Measurements from ENCODE around the gene CACHD1. TPM values are rescaled to one million over a fixed set of nuclear protein-coding genes. Genes with fewer than 3 reads are reported as not detected.

Gene CACHD1
- total RNA-seq, 2 experiments from 2014 or later: not detected

DNA sequence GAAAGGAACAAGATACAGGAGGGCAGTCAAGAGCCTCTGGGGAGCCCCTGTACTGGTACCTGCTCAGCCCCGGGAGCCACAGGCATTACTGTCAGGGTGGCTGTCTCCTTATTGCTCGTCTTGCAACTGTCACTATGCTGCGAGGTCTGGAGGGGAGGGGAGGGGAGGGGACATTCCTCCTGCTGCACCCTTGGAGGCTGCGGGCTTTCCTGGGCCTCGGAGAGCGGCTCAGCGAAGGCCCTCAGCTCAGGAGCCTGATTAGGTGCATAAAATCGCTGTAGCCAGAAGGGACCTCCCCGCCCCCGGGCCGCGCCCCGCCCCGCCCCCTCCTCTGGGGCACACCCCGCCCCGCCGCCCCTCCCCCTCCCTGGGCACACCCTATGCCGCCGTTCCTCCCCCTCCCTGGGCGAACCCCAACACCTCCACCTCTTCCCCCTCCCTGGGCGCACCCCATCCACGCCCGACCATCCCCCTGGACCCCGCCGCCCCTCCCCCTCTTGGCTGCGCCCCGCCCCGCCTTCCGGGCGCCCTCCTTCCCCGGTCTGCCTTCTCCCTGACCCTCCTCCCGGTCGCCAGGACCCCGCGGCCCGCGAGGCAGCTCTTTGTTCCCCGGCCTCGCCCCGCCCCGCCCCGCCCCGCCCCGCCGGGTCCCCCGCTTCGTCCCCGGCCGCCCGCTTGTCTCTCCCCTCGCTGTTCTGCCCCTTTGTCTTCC lies 35.5 kb downstream of the CACHD1 start:
- TF ChIP-seq, protein P1, sequence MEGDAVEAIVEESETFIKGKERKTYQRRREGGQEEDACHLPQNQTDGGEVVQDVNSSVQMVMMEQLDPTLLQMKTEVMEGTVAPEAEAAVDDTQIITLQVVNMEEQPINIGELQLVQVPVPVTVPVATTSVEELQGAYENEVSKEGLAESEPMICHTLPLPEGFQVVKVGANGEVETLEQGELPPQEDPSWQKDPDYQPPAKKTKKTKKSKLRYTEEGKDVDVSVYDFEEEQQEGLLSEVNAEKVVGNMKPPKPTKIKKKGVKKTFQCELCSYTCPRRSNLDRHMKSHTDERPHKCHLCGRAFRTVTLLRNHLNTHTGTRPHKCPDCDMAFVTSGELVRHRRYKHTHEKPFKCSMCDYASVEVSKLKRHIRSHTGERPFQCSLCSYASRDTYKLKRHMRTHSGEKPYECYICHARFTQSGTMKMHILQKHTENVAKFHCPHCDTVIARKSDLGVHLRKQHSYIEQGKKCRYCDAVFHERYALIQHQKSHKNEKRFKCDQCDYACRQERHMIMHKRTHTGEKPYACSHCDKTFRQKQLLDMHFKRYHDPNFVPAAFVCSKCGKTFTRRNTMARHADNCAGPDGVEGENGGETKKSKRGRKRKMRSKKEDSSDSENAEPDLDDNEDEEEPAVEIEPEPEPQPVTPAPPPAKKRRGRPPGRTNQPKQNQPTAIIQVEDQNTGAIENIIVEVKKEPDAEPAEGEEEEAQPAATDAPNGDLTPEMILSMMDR (conservative IDR thresholded peaks at IDR 0.05; ENCODE audit: low read length): no peak
- no peak for TF ChIP-seq EZH2phosphoT487 (IDR thresholded peaks at IDR 0.05; ENCODE audit: borderline replicate concordance, low read depth, low read length)
- intact Hi-C loops (cut with micrococcal nuclease; ENCODE audit: unreplicated experiment): no loop called here
- CTCF ChIA-PET (ENCODE audit: unreplicated experiment): interaction anchor here (0.6 kb wide), 1 partner anchor 641 kb away, joined by 3 read pairs; no protein-coding TSS in a partner anchor
- H3K4me1 ChIP-seq (ENCODE audit: insufficient read depth, low read length, poor library complexity, severe bottlenecking): no peaks in the 10 kb centered on the region
- no peaks in the 10 kb centered on the region for H3K79me2 ChIP-seq (ENCODE audit: insufficient read depth, low read depth, low read length)
- no peak overlapping the region for H3K4me3 ChIP-seq (ENCODE audit: low read depth, low read length, poor library complexity, severe bottlenecking)
- H4K20me1 ChIP-seq (ENCODE audit: insufficient read depth, low read length): no peaks in the 10 kb centered on the region
- H2AFZ ChIP-seq (ENCODE audit: low read length): no peak overlapping the region
- H3K36me3 ChIP-seq (ENCODE audit: insufficient read depth, low read length): no peaks in the 10 kb centered on the region
- no TSS peak for BruUV-seq (replicated peaks)
- no peaks in the 10 kb centered on the region for H3K9me3 ChIP-seq (ENCODE audit: low read length)
- no peak overlapping the region for H3K4me2 ChIP-seq (ENCODE audit: low read length)
- DNase-seq (ENCODE audit: low spot score): no peak
- POLR2A ChIA-PET: no interaction called here
- H3K9me2 ChIP-seq (ENCODE audit: insufficient read depth, low read length): no peaks in the 10 kb centered on the region
- H3K27ac ChIP-seq (ENCODE audit: low read depth, low read length, poor library complexity, severe bottlenecking): no peak overlapping the region

DNA sequence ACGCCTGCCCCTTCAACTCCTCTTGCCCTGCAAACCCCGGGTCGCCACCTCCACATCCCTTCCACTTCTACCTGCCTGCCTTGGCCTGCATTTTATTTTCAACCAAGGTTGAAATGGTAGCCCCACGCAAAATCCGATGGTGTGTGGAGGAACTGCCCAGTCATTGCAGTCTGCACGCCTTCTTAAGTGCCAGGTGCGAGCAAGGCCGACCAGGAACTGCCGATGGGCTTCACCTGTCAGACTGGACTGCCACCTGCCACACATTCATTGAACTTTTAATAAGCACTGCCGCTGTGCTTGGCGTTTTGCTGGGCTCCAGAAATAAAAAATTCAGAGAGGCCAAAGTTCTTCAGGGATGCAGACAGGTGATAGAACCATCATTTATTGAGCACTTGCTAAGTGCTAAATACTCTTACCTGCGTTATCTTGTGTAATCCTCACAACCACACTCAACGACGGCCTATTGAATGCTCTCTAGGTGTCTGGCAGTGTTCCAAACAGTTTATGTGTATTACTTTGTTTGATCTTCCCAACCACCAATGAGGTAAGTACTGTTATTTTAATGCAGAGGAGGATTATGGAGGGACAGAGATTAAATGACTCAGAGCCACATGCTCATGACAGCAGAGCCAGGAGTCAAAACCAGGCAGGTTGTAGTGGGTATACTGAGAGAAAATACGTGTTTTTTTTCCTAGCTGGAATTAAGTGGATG lies 36.2 kb downstream of the CACHD1 start:
- Histone ChIP-seq H3K4me1 (ENCODE audit: insufficient read depth, low read length, poor library complexity, severe bottlenecking) (no peaks in the 10 kb centered on the region), H3K9me3 (ENCODE audit: low read length) (no peaks in the 10 kb centered on the region), H2AFZ (ENCODE audit: low read length) (no peak overlapping the region), H3K79me2 (ENCODE audit: insufficient read depth, low read depth, low read length) (no peaks in the 10 kb centered on the region), H3K4me2 (ENCODE audit: low read length) (no peak overlapping the region), H3K9me2 (ENCODE audit: insufficient read depth, low read length) (no peaks in the 10 kb centered on the region), H4K20me1 (ENCODE audit: insufficient read depth, low read length) (no peaks in the 10 kb centered on the region), H3K36me3 (ENCODE audit: insufficient read depth, low read length) (no peaks in the 10 kb centered on the region), H3K4me3 (ENCODE audit: low read depth, low read length, poor library complexity, severe bottlenecking) (no peak overlapping the region), H3K27ac (ENCODE audit: low read depth, low read length, poor library complexity, severe bottlenecking) (no peak overlapping the region)
- POLR2A ChIA-PET: no interaction called here
- TF ChIP-seq, protein P1 (conservative IDR thresholded peaks at IDR 0.05; ENCODE audit: low read length): no peak
- TF ChIP-seq EZH2phosphoT487 (IDR thresholded peaks at IDR 0.05; ENCODE audit: borderline replicate concordance, low read depth, low read length): no peak
- CTCF ChIA-PET (ENCODE audit: unreplicated experiment): no interaction called here
- intact Hi-C loops (cut with micrococcal nuclease; ENCODE audit: unreplicated experiment): no loop called here
- no TSS peak for BruUV-seq (replicated peaks)
- no peak for DNase-seq (ENCODE audit: low spot score)

DNA sequence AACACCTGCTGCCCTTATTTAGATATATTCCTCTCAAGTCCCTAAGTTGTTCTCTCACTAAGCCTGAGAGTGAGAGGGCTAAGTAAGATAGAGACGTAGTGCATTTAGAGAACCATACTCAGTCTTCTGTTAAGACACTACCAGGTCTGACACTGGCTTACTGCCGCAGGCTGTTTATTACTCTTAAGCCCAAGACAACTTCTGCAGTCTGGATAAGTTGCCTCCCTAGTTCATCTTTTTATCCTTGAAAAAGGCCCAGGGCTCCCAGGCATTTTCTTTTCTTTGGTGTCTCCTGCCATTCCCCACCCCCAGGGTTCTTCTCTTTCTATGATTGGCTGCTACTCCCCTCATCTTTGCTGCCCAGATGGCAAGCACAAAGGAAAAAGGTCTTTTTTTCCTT lies 38.7 kb downstream of the CACHD1 start:
- Histone ChIP-seq H3K36me3 (ENCODE audit: insufficient read depth, low read length) (no peaks in the 10 kb centered on the region), H2AFZ (ENCODE audit: low read length) (no peak overlapping the region), H3K4me1 (ENCODE audit: insufficient read depth, low read length, poor library complexity, severe bottlenecking) (no peaks in the 10 kb centered on the region), H3K27ac (ENCODE audit: low read depth, low read length, poor library complexity, severe bottlenecking) (no peak overlapping the region), H3K9me2 (ENCODE audit: insufficient read depth, low read length) (no peaks in the 10 kb centered on the region), H3K79me2 (ENCODE audit: insufficient read depth, low read depth, low read length) (no peaks in the 10 kb centered on the region), H3K4me2 (ENCODE audit: low read length) (no peak overlapping the region), H3K9me3 (ENCODE audit: low read length) (no peaks in the 10 kb centered on the region), H3K4me3 (ENCODE audit: low read depth, low read length, poor library complexity, severe bottlenecking) (no peak overlapping the region), H4K20me1 (ENCODE audit: insufficient read depth, low read length) (no peaks in the 10 kb centered on the region)
- TF ChIP-seq EZH2phosphoT487 (IDR thresholded peaks at IDR 0.05; ENCODE audit: borderline replicate concordance, low read depth, low read length): no peak
- TF ChIP-seq, protein P1 (conservative IDR thresholded peaks at IDR 0.05; ENCODE audit: low read length): no peak
- BruUV-seq (replicated peaks): no TSS peak
- CTCF ChIA-PET (ENCODE audit: unreplicated experiment): no interaction called here
- POLR2A ChIA-PET: interaction anchor here (0.7 kb wide), 1 partner anchor 84 kb away, joined by 3 read pairs; no protein-coding TSS in a partner anchor
- no peak for DNase-seq (ENCODE audit: low spot score)
- intact Hi-C loops (cut with micrococcal nuclease; ENCODE audit: unreplicated experiment): no loop called here
